ENCODE results near the gene SHF.

DNA sequence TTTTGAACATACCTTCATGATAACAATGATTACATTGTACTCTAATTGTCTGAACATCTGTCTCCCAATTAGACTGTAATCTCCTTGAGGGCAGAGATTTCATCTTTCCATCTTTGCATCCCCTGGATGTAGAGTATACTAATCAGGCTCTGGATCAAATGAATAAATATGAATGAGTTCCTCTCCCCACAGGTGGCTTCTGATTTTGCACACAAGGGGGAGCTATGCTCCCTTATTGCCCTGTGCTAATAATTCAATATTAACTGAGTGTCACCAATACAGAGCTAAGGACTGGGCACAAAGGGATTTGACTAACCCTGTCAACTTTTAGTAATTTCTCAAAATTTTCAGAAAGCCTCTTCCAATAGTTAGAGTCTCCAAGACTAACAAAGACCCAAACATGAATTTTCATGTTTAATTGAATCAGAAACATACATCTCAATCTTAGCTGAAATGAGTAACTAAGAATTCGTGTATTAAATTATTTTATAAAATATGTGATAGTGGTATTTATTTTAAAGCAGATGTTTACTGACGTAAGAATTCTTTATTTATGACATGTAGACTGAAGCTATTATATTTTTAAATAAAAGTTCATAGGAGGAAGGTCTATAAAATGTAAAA lies 61.1 kb downstream of the SHF start:
- TF ChIP-seq, protein P1, sequence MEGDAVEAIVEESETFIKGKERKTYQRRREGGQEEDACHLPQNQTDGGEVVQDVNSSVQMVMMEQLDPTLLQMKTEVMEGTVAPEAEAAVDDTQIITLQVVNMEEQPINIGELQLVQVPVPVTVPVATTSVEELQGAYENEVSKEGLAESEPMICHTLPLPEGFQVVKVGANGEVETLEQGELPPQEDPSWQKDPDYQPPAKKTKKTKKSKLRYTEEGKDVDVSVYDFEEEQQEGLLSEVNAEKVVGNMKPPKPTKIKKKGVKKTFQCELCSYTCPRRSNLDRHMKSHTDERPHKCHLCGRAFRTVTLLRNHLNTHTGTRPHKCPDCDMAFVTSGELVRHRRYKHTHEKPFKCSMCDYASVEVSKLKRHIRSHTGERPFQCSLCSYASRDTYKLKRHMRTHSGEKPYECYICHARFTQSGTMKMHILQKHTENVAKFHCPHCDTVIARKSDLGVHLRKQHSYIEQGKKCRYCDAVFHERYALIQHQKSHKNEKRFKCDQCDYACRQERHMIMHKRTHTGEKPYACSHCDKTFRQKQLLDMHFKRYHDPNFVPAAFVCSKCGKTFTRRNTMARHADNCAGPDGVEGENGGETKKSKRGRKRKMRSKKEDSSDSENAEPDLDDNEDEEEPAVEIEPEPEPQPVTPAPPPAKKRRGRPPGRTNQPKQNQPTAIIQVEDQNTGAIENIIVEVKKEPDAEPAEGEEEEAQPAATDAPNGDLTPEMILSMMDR (IDR thresholded peaks at IDR 0.05), result peak in 3 of 4 experiments; percentile 24 to 48 (median 42)
- TF ChIP-seq POLR2AphosphoS5 (IDR thresholded peaks at IDR 0.05) (no peak), POLR2A (IDR thresholded peaks at IDR 0.05) (no peak), EP300 (IDR thresholded peaks at IDR 0.05) (no peak)
